ENCODE data around the gene NEIL3. TPM values are rescaled to one million over a fixed set of nuclear protein-coding genes. Genes with fewer than 3 reads are reported as not detected.

The NEIL3 gene
- total and polyA plus RNA-seq, 7 donors: 0.27 to 1.9 (median 0.69) TPM; not detected in 4

GRCh38 chr4:177266506-177266905 is 43.2 kb upstream of the NEIL3 start:
- H3K27ac ChIP-seq: no peak overlapping the region
- intact Hi-C loops (cut with DNase I): no loop called here
- WGBS, 2 donors: 81 to 87% methylated on average over 1 of the region's 1 CpG

GRCh38 chr4:177267911-177268310 is 41.8 kb upstream of the NEIL3 start:
- Histone ChIP-seq H3K4me1 (no peaks in the 10 kb centered on the region), H3K36me3 (no peaks in the 10 kb centered on the region), H3K27ac (no peak overlapping the region), H3K27me3 (no peaks in the 10 kb centered on the region), H3K4me3 (no peak overlapping the region), H3K9me3 (no peaks in the 10 kb centered on the region)
- TF ChIP-seq POLR2A (IDR thresholded peaks at IDR 0.05) (no peak), EP300 (IDR thresholded peaks at IDR 0.05) (no peak), POLR2AphosphoS5 (IDR thresholded peaks at IDR 0.05) (no peak)
- TF ChIP-seq, protein P1, sequence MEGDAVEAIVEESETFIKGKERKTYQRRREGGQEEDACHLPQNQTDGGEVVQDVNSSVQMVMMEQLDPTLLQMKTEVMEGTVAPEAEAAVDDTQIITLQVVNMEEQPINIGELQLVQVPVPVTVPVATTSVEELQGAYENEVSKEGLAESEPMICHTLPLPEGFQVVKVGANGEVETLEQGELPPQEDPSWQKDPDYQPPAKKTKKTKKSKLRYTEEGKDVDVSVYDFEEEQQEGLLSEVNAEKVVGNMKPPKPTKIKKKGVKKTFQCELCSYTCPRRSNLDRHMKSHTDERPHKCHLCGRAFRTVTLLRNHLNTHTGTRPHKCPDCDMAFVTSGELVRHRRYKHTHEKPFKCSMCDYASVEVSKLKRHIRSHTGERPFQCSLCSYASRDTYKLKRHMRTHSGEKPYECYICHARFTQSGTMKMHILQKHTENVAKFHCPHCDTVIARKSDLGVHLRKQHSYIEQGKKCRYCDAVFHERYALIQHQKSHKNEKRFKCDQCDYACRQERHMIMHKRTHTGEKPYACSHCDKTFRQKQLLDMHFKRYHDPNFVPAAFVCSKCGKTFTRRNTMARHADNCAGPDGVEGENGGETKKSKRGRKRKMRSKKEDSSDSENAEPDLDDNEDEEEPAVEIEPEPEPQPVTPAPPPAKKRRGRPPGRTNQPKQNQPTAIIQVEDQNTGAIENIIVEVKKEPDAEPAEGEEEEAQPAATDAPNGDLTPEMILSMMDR (IDR thresholded peaks at IDR 0.05): no peak
- intact Hi-C loops (cut with DNase I): no loop called here
- DNase-seq: no peak
- 80 to 94% methylated on average over 3 of the region's 3 CpGs for WGBS, 2 donors

More at GRCh38 chr4:177266506-177266905, 43.2 kb upstream of the NEIL3 start:
- Histone ChIP-seq H3K27me3 (no peaks in the 10 kb centered on the region), H3K4me3 (no peak overlapping the region), H3K4me1 (no peaks in the 10 kb centered on the region), H3K36me3 (no peaks in the 10 kb centered on the region), H3K9me3 (no peaks in the 10 kb centered on the region)
- no peak for DNase-seq
- no peak for TF ChIP-seq POLR2AphosphoS5 (IDR thresholded peaks at IDR 0.05)
- no peak for TF ChIP-seq EP300 (IDR thresholded peaks at IDR 0.05)
- TF ChIP-seq POLR2A (IDR thresholded peaks at IDR 0.05): no peak
- TF ChIP-seq, protein P1 (IDR thresholded peaks at IDR 0.05): no peak

DNA sequence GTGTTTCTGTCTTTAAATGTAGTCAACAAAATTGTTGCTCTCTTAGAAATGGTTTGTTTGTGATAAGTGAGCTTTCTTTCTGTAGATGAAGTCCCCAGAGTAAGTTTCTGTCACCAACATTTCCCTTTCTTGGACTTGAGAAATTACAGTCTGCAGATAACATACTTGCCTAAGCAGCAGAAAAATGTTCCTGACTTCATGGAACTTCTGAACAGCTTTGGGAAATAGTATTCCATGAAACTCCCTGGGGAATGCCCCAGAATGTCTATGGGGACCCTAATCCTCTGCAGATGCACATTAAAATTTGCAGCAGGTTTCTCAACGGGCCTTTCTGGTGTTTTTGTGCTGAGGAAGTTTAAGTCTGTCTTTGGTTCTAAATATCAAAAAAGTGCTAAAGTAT is 38.6 kb upstream of the NEIL3 start:
- no peak for DNase-seq
- intact Hi-C loops (cut with DNase I): no loop called here
- Histone ChIP-seq H3K4me3 (no peak overlapping the region), H3K9me3 (no peaks in the 10 kb centered on the region), H3K27ac (no peak overlapping the region), H3K36me3 (no peaks in the 10 kb centered on the region), H3K27me3 (no peaks in the 10 kb centered on the region), H3K4me1 (no peaks in the 10 kb centered on the region)
- 76 to 81% methylated on average over 1 of the region's 1 CpG for WGBS, 2 donors
- TF ChIP-seq POLR2A (IDR thresholded peaks at IDR 0.05) (no peak), EP300 (IDR thresholded peaks at IDR 0.05) (no peak), POLR2AphosphoS5 (IDR thresholded peaks at IDR 0.05) (no peak)
- TF ChIP-seq, protein P1 (IDR thresholded peaks at IDR 0.05): no peak

DNA sequence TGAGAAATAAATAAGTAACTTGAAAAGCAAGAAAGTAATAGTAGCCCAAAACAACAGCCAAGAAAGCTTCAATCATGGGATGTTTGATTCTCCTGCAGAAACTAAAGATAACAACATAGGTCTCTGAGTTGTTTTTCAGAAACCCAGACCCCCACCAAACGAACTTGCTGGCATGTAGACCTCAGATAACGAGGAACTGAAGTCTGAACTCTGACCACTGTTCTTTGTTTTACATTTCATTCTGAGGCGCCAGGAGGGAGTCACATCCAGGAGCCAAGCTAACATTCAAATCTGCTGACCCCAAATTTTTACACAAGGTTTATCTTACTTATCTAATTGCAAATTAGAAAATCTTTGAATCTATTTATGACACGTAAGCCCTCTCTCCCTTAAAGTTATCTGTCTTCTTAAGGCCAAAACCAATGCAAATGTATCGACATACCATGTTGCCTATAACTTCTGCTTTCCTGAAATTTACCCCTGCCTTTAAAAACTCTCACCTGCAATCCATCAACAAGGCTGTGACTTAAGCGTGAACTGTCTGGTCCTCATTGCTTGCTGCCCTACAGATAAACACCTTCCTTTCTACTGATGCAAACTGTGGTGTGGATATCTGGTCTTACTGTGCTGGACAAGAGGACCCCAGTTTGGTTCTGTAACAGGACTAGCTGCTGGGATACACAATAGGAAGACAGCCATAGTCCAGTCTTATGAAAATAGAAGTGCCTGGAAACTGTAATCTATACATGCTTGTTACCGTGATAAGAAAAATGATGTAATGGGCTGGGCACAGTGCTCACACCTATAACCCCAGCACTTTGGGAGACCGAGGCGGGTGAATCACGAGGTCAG is 37.5 kb upstream of the NEIL3 start:
- 80 to 87% methylated on average over 10 of the region's 10 CpGs for WGBS, 2 donors
- Histone ChIP-seq H3K4me3 (no peak overlapping the region), H3K36me3 (no peaks in the 10 kb centered on the region), H3K27me3 (no peaks in the 10 kb centered on the region), H3K4me1 (no peaks in the 10 kb centered on the region), H3K27ac (no peak overlapping the region), H3K9me3 (no peaks in the 10 kb centered on the region)
- TF ChIP-seq EP300 (IDR thresholded peaks at IDR 0.05) (no peak), POLR2A (IDR thresholded peaks at IDR 0.05) (no peak), POLR2AphosphoS5 (IDR thresholded peaks at IDR 0.05) (no peak)
- TF ChIP-seq, protein P1 (IDR thresholded peaks at IDR 0.05): no peak
- intact Hi-C loops (cut with DNase I): no loop called here
- no peak for DNase-seq

Measured in sigmoid colon (tissue), 7 donors.